Smooth muscle cell of the umbilical artery (primary cell): ENCODE measurements around the gene INTS4. TPM values are rescaled to one million over a fixed set of nuclear protein-coding genes. Genes with fewer than 3 reads are reported as not detected.

Experiments
- total RNA-seq: library from RNA; depleted of rRNA; stranded (reverse); fragments of >200 nt; gene quantifications from 2 replicates; pipeline ENCODE4 v1.2.3, GENCODE V29; 2014

INTS4 gene
- 34.7 and 38.4 TPM in 2 replicates for total RNA-seq

GRCh38 chr11:77994434-77995362 is at the start of gene INTS4:
INTS4 (minus strand) TSS chr11:77994668; CDS start chr11:77994643, 25 bp downstream.

GRCh38 chr11:78022397-78023396 is 28.2 kb upstream of the INTS4 start, which contains the start of gene KCTD14:
KCTD14 (minus strand) TSS chr11:78023276; CDS start chr11:78023249, 27 bp downstream.

Other genes with a start within 250 kb of the INTS4 start
- gene RSF1, start 173.9 kb downstream of the INTS4 start, total RNA-seq, result 43.4 and 58.3 TPM in 2 replicates
- gene AAMDC, start 173.5 kb downstream of the INTS4 start, total RNA-seq, result 14.2 and 36.8 TPM in 2 replicates
- 0.30 and 0.42 TPM in 2 replicates for gene KCTD14, start 28.6 kb upstream of the INTS4 start, total RNA-seq
- not detected in 2 replicates for gene THRSP, start 69.2 kb upstream of the INTS4 start, total RNA-seq
- gene NDUFC2, start 85.2 kb upstream of the INTS4 start, total RNA-seq, result 76.0 and 106 TPM in 2 replicates
- 33.1 and 38.6 TPM in 2 replicates for gene ALG8, start 145.0 kb upstream of the INTS4 start, total RNA-seq
- gene KCTD21, start 194.0 kb upstream of the INTS4 start, total RNA-seq, result 7.4 and 10.1 TPM in 2 replicates
- gene USP35, start 194.3 kb upstream of the INTS4 start, total RNA-seq, result 10.1 and 17.9 TPM in 2 replicates